ENCODE data around the gene BANF1. TPM values are rescaled to one million over a fixed set of nuclear protein-coding genes. Genes with fewer than 3 reads are reported as not detected.

The BANF1 gene
- total and polyA plus RNA-seq, 2 experiments from 2014 or later, result 77.0 to 496 TPM

GRCh38 chr11:65967329-65967934 lies 34.9 kb upstream of the BANF1 start:
- TF ChIP-seq CTCF (IDR thresholded peaks at IDR 0.05; ENCODE audit: low read depth, low read length), result no peak
- Histone ChIP-seq H3K27ac (no peak overlapping the region), H3K9me3 (ENCODE audit: low read depth) (no peaks in the 10 kb centered on the region), H3K4me1 (ENCODE audit: low read depth) (peaks cover 5% of the 10 kb centered on the region), H3K4me3 (no peak overlapping the region), H3K27me3 (no peaks in the 10 kb centered on the region), H3K36me3 (peaks cover 31% of the 10 kb centered on the region)
- no peak for DNase-seq (ENCODE audit: low read depth in 1 of 2, low spot score in 1 of 2)

- H3K4me3 ChIP-seq, result no peak overlapping the region
- H3K36me3 ChIP-seq, result peaks cover 31% of the 10 kb centered on the region
- no peaks in the 10 kb centered on the region for H3K27me3 ChIP-seq
- H3K9me3 ChIP-seq (ENCODE audit: low read depth), result no peaks in the 10 kb centered on the region
- no peak for TF ChIP-seq CTCF (IDR thresholded peaks at IDR 0.05; ENCODE audit: low read depth, low read length)
- DNase-seq (ENCODE audit: low read depth in 1 of 2, low spot score in 1 of 2), result no peak
- H3K4me1 ChIP-seq (ENCODE audit: low read depth), result no peaks in the 10 kb centered on the region
- no peak overlapping the region for H3K27ac ChIP-seq
Observed at GRCh38 chr11:65968600-65969482, 33.5 kb upstream of the BANF1 start.

GRCh38 chr11:65972116-65972515 lies 30.2 kb upstream of the BANF1 start:
- H3K4me1 ChIP-seq (ENCODE audit: low read depth), result no peaks in the 10 kb centered on the region
- no peaks in the 10 kb centered on the region for H3K27me3 ChIP-seq
- no peak for DNase-seq (ENCODE audit: low read depth in 1 of 2, low spot score in 1 of 2)
- H3K27ac ChIP-seq, result no peak overlapping the region
- H3K36me3 ChIP-seq, result peaks cover 16% of the 10 kb centered on the region
- TF ChIP-seq CTCF (IDR thresholded peaks at IDR 0.05; ENCODE audit: low read depth, low read length), result no peak
- no peaks in the 10 kb centered on the region for H3K9me3 ChIP-seq (ENCODE audit: low read depth)
- no peak overlapping the region for H3K4me3 ChIP-seq

- no peaks in the 10 kb centered on the region for H3K9me3 ChIP-seq (ENCODE audit: low read depth)
- no peak for TF ChIP-seq CTCF (IDR thresholded peaks at IDR 0.05; ENCODE audit: low read depth, low read length)
Observed at GRCh38 chr11:65973439-65974110, 28.7 kb upstream of the BANF1 start.

GRCh38 chr11:65975771-65976170 lies 26.5 kb upstream of the BANF1 start:
- no peak overlapping the region for H3K4me3 ChIP-seq
- no peaks in the 10 kb centered on the region for H3K9me3 ChIP-seq (ENCODE audit: low read depth)
- TF ChIP-seq CTCF (IDR thresholded peaks at IDR 0.05; ENCODE audit: low read depth, low read length), result no peak
- no peak overlapping the region for H3K27ac ChIP-seq
- no peaks in the 10 kb centered on the region for H3K27me3 ChIP-seq
- peaks cover 26% of the 10 kb centered on the region for H3K36me3 ChIP-seq
- DNase-seq (ENCODE audit: low read depth in 1 of 2, low spot score in 1 of 2), result no peak
- no peaks in the 10 kb centered on the region for H3K4me1 ChIP-seq (ENCODE audit: low read depth)

More at GRCh38 chr11:65973439-65974110, 28.7 kb upstream of the BANF1 start:
- no peak overlapping the region for H3K4me3 ChIP-seq
- DNase-seq (ENCODE audit: low read depth in 1 of 2, low spot score in 1 of 2), result no peak
- peaks cover 18% of the 10 kb centered on the region for H3K36me3 ChIP-seq
- no peak overlapping the region for H3K27ac ChIP-seq
- H3K27me3 ChIP-seq, result no peaks in the 10 kb centered on the region
- no peaks in the 10 kb centered on the region for H3K4me1 ChIP-seq (ENCODE audit: low read depth)
